ENCODE data around the gene VWA1. TPM values are rescaled to one million over a fixed set of nuclear protein-coding genes. Genes with fewer than 3 reads are reported as not detected.
"Not testable (repeated sequence)": the region's sequence is repeated elsewhere in the genome, so short reads cannot be mapped to it uniquely, and the experiment has no call there.

VWA1 gene
- polyA plus RNA-seq, 1 experiment = 2.0 TPM

DNA sequence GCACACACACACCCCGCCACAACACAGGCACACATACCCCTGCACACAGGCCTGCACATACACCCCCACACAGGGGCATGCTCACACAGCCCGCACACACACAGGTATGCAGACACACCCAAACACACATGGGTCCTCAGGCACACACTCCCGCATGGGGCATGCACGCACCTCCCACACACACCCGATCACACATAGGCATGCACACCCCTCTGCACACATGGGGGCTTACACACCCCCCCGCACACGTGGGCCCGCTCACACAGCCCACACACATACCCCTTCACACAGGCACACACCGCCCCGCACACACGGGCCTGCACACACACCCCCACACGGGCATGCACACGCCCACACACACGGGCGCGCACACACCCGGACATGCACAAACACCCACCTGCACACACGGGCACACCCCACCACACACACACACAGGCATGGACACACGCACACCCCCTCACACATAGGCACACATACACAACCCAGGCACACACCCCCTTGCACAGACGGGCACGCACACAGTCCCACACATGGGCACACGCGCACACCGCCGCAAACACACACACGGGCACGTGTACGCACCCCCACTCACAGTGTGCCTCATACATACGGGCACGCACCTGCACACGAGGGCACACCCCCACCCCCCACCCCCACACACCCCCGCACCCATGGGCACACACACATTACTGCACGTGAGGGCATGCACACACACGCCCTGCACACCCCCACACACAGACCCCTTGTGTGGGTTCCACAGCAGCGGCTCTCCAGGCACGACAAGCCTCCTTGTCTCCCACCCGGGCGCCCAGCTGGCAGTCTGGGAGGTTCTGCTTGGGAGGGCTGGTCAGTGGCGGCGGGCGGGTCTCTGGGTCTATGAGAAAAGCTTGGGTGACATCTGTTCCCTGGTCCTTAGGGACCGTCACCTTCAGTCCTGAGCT is 44.3 kb downstream of the VWA1 start:
- ChIA-PET CTCF (no interaction called here), POLR2A (no interaction called here)
- Histone ChIP-seq H3K36me3 (ENCODE audit: control insufficient read depth, insufficient read depth, low read length) (peaks cover 25% of the 10 kb centered on the region), H3K4me3 (ENCODE audit: low read depth, low read length) (no peak overlapping the region), H3K27me3 (ENCODE audit: control insufficient read depth, insufficient read depth, low read length) (no peaks in the 10 kb centered on the region)
- no peak for DNase-seq (ENCODE audit: low read depth)
- TF ChIP-seq CTCF (IDR thresholded peaks at IDR 0.05; ENCODE audit: insufficient read depth, low read depth, low read length) = no peak

DNA sequence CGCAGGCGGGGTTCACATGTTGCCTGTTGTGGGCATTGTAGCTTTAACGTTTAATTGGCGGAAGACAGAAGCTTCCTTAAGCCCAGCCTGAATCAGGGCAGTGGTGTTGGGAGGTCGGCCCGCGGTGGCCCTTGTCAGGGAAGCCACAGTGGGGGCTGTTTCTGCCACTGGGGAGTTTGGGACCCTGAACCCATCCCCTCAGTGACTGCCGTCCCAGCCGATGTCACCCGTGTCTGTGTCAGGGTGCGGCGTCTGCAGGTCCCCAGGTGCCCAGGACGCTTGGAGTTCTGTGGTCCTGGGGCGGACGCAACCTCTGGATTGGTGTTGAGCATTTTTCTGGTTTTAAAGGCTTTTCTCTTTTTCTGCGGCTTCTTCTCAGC is 45.0 kb downstream of the VWA1 start:
- DNase-seq (ENCODE audit: low read depth); POLR2A ChIA-PET; H3K27me3 ChIP-seq (ENCODE audit: control insufficient read depth, insufficient read depth, low read length); CTCF ChIA-PET; H3K4me3 ChIP-seq (ENCODE audit: low read depth, low read length): not testable (repeated sequence)
- peaks cover 25% of the 10 kb centered on the region for H3K36me3 ChIP-seq (ENCODE audit: control insufficient read depth, insufficient read depth, low read length)

DNA sequence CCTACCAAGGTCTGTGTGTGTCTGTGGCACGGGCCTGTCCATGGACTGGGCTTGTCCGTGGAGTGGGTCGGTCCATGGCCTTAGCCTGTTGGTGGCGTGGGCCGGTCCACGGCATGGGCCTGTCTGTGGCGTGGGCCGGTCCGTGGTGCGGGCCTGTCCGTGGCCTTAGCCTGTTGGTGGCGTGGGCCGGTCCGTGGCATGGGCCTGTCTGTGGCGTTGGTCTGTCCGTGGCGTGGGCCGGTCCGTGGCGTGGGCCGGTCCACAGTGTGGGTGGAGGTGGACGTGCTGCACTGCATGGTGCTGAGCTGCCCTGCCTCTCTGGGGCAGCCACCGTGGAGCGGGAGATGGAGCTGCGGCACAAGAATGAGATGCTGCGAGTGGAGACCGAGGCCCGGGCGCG is 46.3 kb downstream of the VWA1 start:
- H3K27me3 ChIP-seq (ENCODE audit: control insufficient read depth, insufficient read depth, low read length); CTCF ChIA-PET; POLR2A ChIA-PET; H3K4me3 ChIP-seq (ENCODE audit: low read depth, low read length); DNase-seq (ENCODE audit: low read depth): not testable (repeated sequence)
- H3K36me3 ChIP-seq (ENCODE audit: control insufficient read depth, insufficient read depth, low read length) = peaks cover 25% of the 10 kb centered on the region

GRCh38 chr1:1482856-1483255 is 47.4 kb downstream of the VWA1 start:
- ChIA-PET CTCF (interaction anchor here (0.8 kb wide), 1 partner anchor 9 kb away, joined by 4 read pairs; no protein-coding TSS in a partner anchor), POLR2A (no interaction called here)
- Histone ChIP-seq H3K36me3 (ENCODE audit: control insufficient read depth, insufficient read depth, low read length) (peaks cover 26% of the 10 kb centered on the region), H3K4me3 (ENCODE audit: low read depth, low read length) (no peak overlapping the region), H3K27me3 (ENCODE audit: control insufficient read depth, insufficient read depth, low read length) (no peaks in the 10 kb centered on the region)
- no peak for DNase-seq (ENCODE audit: low read depth)
- no peak for TF ChIP-seq CTCF (IDR thresholded peaks at IDR 0.05; ENCODE audit: insufficient read depth, low read depth, low read length)

- ChIA-PET POLR2A (no interaction called here), CTCF (no interaction called here)
These were observed 48.2 kb downstream of the VWA1 start for GRCh38 chr1:1483714-1484113.

GRCh38 chr1:1484976-1485750 is 49.7 kb downstream of the VWA1 start:
- H3K4me3 ChIP-seq (ENCODE audit: low read depth, low read length); POLR2A ChIA-PET; CTCF ChIA-PET; DNase-seq (ENCODE audit: low read depth); H3K27me3 ChIP-seq (ENCODE audit: control insufficient read depth, insufficient read depth, low read length): not testable (repeated sequence)
- peaks cover 23% of the 10 kb centered on the region for H3K36me3 ChIP-seq (ENCODE audit: control insufficient read depth, insufficient read depth, low read length)

More at GRCh38 chr1:1483714-1484113, 48.2 kb downstream of the VWA1 start:
- TF ChIP-seq CTCF (IDR thresholded peaks at IDR 0.05; ENCODE audit: insufficient read depth, low read depth, low read length) = no peak
- no peaks in the 10 kb centered on the region for H3K27me3 ChIP-seq (ENCODE audit: control insufficient read depth, insufficient read depth, low read length)
- H3K36me3 ChIP-seq (ENCODE audit: control insufficient read depth, insufficient read depth, low read length) = peaks cover 26% of the 10 kb centered on the region
- no peak for DNase-seq (ENCODE audit: low read depth)
- no peak overlapping the region for H3K4me3 ChIP-seq (ENCODE audit: low read depth, low read length)

DNA sequence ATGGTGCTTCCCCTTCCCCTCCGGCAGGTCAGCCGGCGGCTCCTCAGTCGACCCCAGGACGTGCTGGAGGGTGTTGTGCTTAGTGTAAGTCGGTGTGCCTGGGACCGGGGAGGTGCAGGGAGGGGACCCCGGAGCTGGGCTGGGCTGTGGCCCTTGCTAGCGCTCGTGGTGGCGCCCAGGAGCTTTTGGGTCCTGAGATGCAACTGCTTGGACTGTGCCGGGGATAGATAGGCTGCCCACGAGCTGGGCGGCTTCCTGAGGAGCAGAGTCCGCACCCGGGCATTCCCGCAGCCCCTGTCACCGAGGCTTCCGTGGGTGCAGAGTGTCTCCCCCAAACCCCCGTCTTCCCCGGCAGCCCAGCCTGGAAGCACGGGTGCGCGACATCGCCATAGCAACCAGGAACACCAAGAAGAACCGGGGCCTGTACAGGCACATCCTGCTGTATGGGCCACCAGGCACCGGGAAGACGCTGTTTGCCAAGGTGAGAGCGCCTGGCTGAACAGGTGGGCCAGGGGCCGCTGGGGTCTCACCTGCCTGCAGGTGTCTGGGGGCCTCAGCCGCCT is 50.3 kb downstream of the VWA1 start:
- H3K36me3 ChIP-seq (ENCODE audit: control insufficient read depth, insufficient read depth, low read length) = peaks cover 23% of the 10 kb centered on the region
- H3K4me3 ChIP-seq (ENCODE audit: low read depth, low read length); DNase-seq (ENCODE audit: low read depth); POLR2A ChIA-PET; H3K27me3 ChIP-seq (ENCODE audit: control insufficient read depth, insufficient read depth, low read length); CTCF ChIA-PET: not testable (repeated sequence)
